ENCODE data around the gene CRIM1. TPM values are rescaled to one million over a fixed set of nuclear protein-coding genes. Genes with fewer than 3 reads are reported as not detected.
A peak's percentile ranks its signal among the peaks of the same experiment; 100 is the strongest.

The CRIM1 gene
- total RNA-seq, 1 experiment from 2014 or later: 21.4 TPM

- no peak overlapping the region for H3K4me3 ChIP-seq (ENCODE audit: insufficient read depth, low read depth, low read length)
- H3K36me3 ChIP-seq (replicated peaks; ENCODE audit: control insufficient read depth, insufficient read depth, low read length): peaks cover 9% of the 10 kb centered on the region
- no peaks in the 10 kb centered on the region for H3K27me3 ChIP-seq (ENCODE audit: control insufficient read depth, insufficient read depth, low read length)
- DNase-seq: no peak
Measured at GRCh38 chr2:36509075-36509474, 153.5 kb downstream of the CRIM1 start.

- no peak for DNase-seq
- peaks cover 13% of the 10 kb centered on the region for H3K36me3 ChIP-seq (replicated peaks; ENCODE audit: control insufficient read depth, insufficient read depth, low read length)
- no peak overlapping the region for H3K4me3 ChIP-seq (ENCODE audit: insufficient read depth, low read depth, low read length)
- H3K27me3 ChIP-seq (ENCODE audit: control insufficient read depth, insufficient read depth, low read length): no peaks in the 10 kb centered on the region
Measured at GRCh38 chr2:36511858-36512603, 156.5 kb downstream of the CRIM1 start.

GRCh38 chr2:36512705-36513104 is 157.1 kb downstream of the CRIM1 start:
- DNase-seq: no peak
- Histone ChIP-seq H3K27me3 (ENCODE audit: control insufficient read depth, insufficient read depth, low read length) (no peaks in the 10 kb centered on the region), H3K36me3 (replicated peaks; ENCODE audit: control insufficient read depth, insufficient read depth, low read length) (peaks cover 16% of the 10 kb centered on the region), H3K4me3 (ENCODE audit: insufficient read depth, low read depth, low read length) (no peak overlapping the region)

- peaks cover 16% of the 10 kb centered on the region for H3K36me3 ChIP-seq (replicated peaks; ENCODE audit: control insufficient read depth, insufficient read depth, low read length)
- H3K4me3 ChIP-seq (ENCODE audit: insufficient read depth, low read depth, low read length): no peak overlapping the region
- no peaks in the 10 kb centered on the region for H3K27me3 ChIP-seq (ENCODE audit: control insufficient read depth, insufficient read depth, low read length)
- no peak for DNase-seq
Measured at GRCh38 chr2:36513661-36514060, 158.1 kb downstream of the CRIM1 start.

- Histone ChIP-seq H3K36me3 (replicated peaks; ENCODE audit: control insufficient read depth, insufficient read depth, low read length) (peaks cover 19% of the 10 kb centered on the region), H3K27me3 (ENCODE audit: control insufficient read depth, insufficient read depth, low read length) (no peaks in the 10 kb centered on the region)
- DNase-seq: no peak
Measured at GRCh38 chr2:36515538-36515937, 160.0 kb downstream of the CRIM1 start.

GRCh38 chr2:36516136-36516870 is 160.7 kb downstream of the CRIM1 start:
- Histone ChIP-seq H3K4me3 (ENCODE audit: insufficient read depth, low read depth, low read length) (no peak overlapping the region), H3K36me3 (replicated peaks; ENCODE audit: control insufficient read depth, insufficient read depth, low read length) (peaks cover 19% of the 10 kb centered on the region), H3K27me3 (ENCODE audit: control insufficient read depth, insufficient read depth, low read length) (no peaks in the 10 kb centered on the region)
- DNase-seq: no peak

More at GRCh38 chr2:36515538-36515937, 160.0 kb downstream of the CRIM1 start:
- no peak overlapping the region for H3K4me3 ChIP-seq (ENCODE audit: insufficient read depth, low read depth, low read length)

GRCh38 chr2:36520431-36520830 is 164.9 kb downstream of the CRIM1 start:
- Histone ChIP-seq H3K36me3 (replicated peaks; ENCODE audit: control insufficient read depth, insufficient read depth, low read length) (peaks cover 16% of the 10 kb centered on the region), H3K27me3 (ENCODE audit: control insufficient read depth, insufficient read depth, low read length) (no peaks in the 10 kb centered on the region), H3K4me3 (ENCODE audit: insufficient read depth, low read depth, low read length) (no peak overlapping the region)
- DNase-seq: no peak

GRCh38 chr2:36523153-36523552 is 167.6 kb downstream of the CRIM1 start:
- H3K36me3 ChIP-seq (replicated peaks; ENCODE audit: control insufficient read depth, insufficient read depth, low read length): peaks cover 9% of the 10 kb centered on the region
- no peak for DNase-seq

GRCh38 chr2:36525245-36525644 is 169.7 kb downstream of the CRIM1 start:
- no peaks in the 10 kb centered on the region for H3K27me3 ChIP-seq (ENCODE audit: control insufficient read depth, insufficient read depth, low read length)
- peaks cover 7% of the 10 kb centered on the region for H3K36me3 ChIP-seq (replicated peaks; ENCODE audit: control insufficient read depth, insufficient read depth, low read length)
- H3K4me3 ChIP-seq (ENCODE audit: insufficient read depth, low read depth, low read length): no peak overlapping the region
- DNase-seq: no peak

More at GRCh38 chr2:36523153-36523552, 167.6 kb downstream of the CRIM1 start:
- H3K4me3 ChIP-seq (ENCODE audit: insufficient read depth, low read depth, low read length): no peak overlapping the region
- no peaks in the 10 kb centered on the region for H3K27me3 ChIP-seq (ENCODE audit: control insufficient read depth, insufficient read depth, low read length)

GRCh38 chr2:36526226-36526625 is 170.6 kb downstream of the CRIM1 start:
- H3K36me3 ChIP-seq (replicated peaks; ENCODE audit: control insufficient read depth, insufficient read depth, low read length): peaks cover 5% of the 10 kb centered on the region
- DNase-seq: no peak
- no peak overlapping the region for H3K4me3 ChIP-seq (ENCODE audit: insufficient read depth, low read depth, low read length)
- H3K27me3 ChIP-seq (ENCODE audit: control insufficient read depth, insufficient read depth, low read length): no peaks in the 10 kb centered on the region

- no peaks in the 10 kb centered on the region for H3K27me3 ChIP-seq (ENCODE audit: control insufficient read depth, insufficient read depth, low read length)
- no peak overlapping the region for H3K4me3 ChIP-seq (ENCODE audit: insufficient read depth, low read depth, low read length)
- H3K36me3 ChIP-seq (replicated peaks; ENCODE audit: control insufficient read depth, insufficient read depth, low read length): peaks cover 1% of the 10 kb centered on the region; the same call in 1 of the 2 replicates
- DNase-seq: no peak
Measured at GRCh38 chr2:36528274-36528673, 172.7 kb downstream of the CRIM1 start.

GRCh38 chr2:36528766-36529392 is 173.3 kb downstream of the CRIM1 start:
- no peak overlapping the region for H3K4me3 ChIP-seq (ENCODE audit: insufficient read depth, low read depth, low read length)
- peak; percentile 19 for DNase-seq
- H3K36me3 ChIP-seq (replicated peaks; ENCODE audit: control insufficient read depth, insufficient read depth, low read length): peaks cover 1% of the 10 kb centered on the region; the same call in 1 of the 2 replicates
- H3K27me3 ChIP-seq (ENCODE audit: control insufficient read depth, insufficient read depth, low read length): no peaks in the 10 kb centered on the region

- Histone ChIP-seq H3K36me3 (replicated peaks; ENCODE audit: control insufficient read depth, insufficient read depth, low read length) (peaks cover 1% of the 10 kb centered on the region; the same call in 1 of the 2 replicates), H3K27me3 (ENCODE audit: control insufficient read depth, insufficient read depth, low read length) (no peaks in the 10 kb centered on the region), H3K4me3 (ENCODE audit: insufficient read depth, low read depth, low read length) (no peak overlapping the region)
- DNase-seq: no peak
Measured at GRCh38 chr2:36530178-36530982, 174.8 kb downstream of the CRIM1 start.

GRCh38 chr2:36530983-36531354 is 175.4 kb downstream of the CRIM1 start:
- DNase-seq: no peak
- H3K27me3 ChIP-seq (ENCODE audit: control insufficient read depth, insufficient read depth, low read length): no peaks in the 10 kb centered on the region
- H3K4me3 ChIP-seq (ENCODE audit: insufficient read depth, low read depth, low read length): no peak overlapping the region
- H3K36me3 ChIP-seq (replicated peaks; ENCODE audit: control insufficient read depth, insufficient read depth, low read length): peaks cover 1% of the 10 kb centered on the region; the same call in 1 of the 2 replicates
